Peyer's patch (tissue), 4 donors: ENCODE data around the gene LTBP2.

Experiments
- POLR2A ChIP-seq, 2 donors: fragments of 450-650 bp; IDR thresholded peaks; one replicate each; pipeline ENCODE4 v1.5.1; 2017; ENCODE audit warnings: antibody characterized with exemption in 2 of 2, mild to moderate bottlenecking in 2 of 2, moderate library complexity in 2 of 2
- TF ChIP-seq, protein P1 (sequence below), 6 experiments: fragments of 450-650 bp in 4 of 6; fragments of 200-600 bp in 2 of 6; sonication (generic) in 1 of 6; IDR thresholded peaks; one replicate each; pipeline ENCODE4 v1.5.1; 2017 to 2019; ENCODE audit warnings: antibody characterized with exemption in 6 of 6, mild to moderate bottlenecking in 3 of 6, moderate library complexity in 1 of 6

DNA sequence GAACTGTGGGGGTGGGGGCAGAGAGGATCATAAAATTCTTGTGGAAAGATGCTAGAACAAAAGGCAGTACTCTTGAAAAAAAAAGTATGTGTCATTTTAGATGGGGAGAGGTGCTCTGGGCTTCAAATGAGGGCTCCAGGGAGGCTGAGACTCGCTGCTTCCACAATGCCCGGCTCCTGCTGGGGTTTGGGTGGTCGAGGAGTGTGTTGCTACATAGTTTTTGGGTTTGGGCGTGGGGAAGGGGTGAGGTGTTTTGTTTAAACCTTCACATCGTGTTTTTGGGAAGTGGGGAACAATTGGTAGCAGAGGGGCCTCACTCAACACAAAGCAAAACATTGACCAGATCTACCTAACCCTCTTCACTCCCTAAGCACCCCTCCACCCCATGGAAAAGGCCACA, 110.3 kb downstream of the LTBP2 start:
- TF ChIP-seq, protein P1, sequence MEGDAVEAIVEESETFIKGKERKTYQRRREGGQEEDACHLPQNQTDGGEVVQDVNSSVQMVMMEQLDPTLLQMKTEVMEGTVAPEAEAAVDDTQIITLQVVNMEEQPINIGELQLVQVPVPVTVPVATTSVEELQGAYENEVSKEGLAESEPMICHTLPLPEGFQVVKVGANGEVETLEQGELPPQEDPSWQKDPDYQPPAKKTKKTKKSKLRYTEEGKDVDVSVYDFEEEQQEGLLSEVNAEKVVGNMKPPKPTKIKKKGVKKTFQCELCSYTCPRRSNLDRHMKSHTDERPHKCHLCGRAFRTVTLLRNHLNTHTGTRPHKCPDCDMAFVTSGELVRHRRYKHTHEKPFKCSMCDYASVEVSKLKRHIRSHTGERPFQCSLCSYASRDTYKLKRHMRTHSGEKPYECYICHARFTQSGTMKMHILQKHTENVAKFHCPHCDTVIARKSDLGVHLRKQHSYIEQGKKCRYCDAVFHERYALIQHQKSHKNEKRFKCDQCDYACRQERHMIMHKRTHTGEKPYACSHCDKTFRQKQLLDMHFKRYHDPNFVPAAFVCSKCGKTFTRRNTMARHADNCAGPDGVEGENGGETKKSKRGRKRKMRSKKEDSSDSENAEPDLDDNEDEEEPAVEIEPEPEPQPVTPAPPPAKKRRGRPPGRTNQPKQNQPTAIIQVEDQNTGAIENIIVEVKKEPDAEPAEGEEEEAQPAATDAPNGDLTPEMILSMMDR (IDR thresholded peaks at IDR 0.05), result no peak
- no peak for TF ChIP-seq POLR2A (IDR thresholded peaks at IDR 0.05)
